Gastroesophageal sphincter (tissue), 3 donors: Measurements from ENCODE around the gene OR13A1.
"Not testable (repeated sequence)": the region's sequence is repeated elsewhere in the genome, so short reads cannot be mapped to it uniquely, and the experiment has no call there.

ENCODE experiments used
- CTCF ChIP-seq, 4 experiments: fragments of 200-600 bp in 2 of 4; fragments of 450-650 bp in 2 of 4; sonication (generic) in 1 of 4; IDR thresholded peaks; one replicate each; pipeline ENCODE4 v1.5.1; 2017 to 2019; ENCODE audit warnings: antibody characterized with exemption in 4 of 4, mild to moderate bottlenecking in 2 of 4, moderate library complexity in 2 of 4
- POLR2AphosphoS5 ChIP-seq: sonication (generic); formaldehyde crosslinking; IDR thresholded peaks from one replicate; pipeline ENCODE4 v1.6.1; 2017; ENCODE audit warnings: antibody characterized with exemption

DNA sequence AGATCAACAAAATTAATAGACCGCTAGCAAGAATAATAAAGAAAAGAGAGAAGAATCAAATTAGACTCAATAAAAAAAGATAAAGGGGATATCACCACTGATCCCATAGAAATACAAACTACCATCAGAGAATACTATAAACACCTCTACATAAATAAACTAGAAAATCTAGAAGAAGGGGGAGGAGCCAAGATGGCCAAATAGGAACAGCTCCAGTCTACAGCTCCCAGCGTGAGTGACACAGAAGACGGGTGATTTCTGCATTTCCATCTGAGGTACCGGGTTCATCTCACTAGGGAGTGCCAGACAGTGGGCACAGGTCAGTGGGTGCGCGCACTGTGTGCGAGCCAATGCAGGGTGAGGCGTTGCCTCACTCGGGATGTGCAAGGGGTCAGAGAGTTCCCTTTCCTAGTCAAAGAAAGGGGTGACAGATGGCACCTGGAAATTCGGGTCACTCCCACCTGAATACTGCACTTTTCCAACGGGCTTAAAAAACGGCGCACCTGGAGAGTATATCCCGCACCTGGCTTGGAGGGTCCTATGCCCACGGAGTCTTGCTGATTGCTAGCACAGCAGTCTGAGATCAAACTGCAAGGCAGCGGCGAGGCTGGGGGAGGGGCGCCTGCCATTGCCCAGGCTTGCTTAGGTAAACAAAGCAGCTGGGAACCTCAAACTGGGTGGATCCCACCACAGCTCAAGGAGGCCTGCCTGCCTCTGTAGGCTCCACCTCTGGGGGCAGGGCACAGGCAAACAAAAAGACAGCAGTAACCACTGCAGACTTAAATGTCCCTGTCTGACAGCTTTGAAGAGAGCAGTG, 46.8 kb upstream of the OR13A1 start:
- not testable (repeated sequence) for TF ChIP-seq POLR2AphosphoS5; CTCF (IDR thresholded peaks at IDR 0.05)
